Mucosa of descending colon (tissue), 3 donors: ENCODE measurements around the gene OR6B1. TPM values are rescaled to one million over a fixed set of nuclear protein-coding genes. Genes with fewer than 3 reads are reported as not detected.

ENCODE experiments used
- ATAC-seq: fragments of 200-7000 bp; cut with Tn5 transposase; one replicate; pipeline ENCODE4 v1.9.1; 2020; ENCODE audit warnings: mild to moderate bottlenecking, moderate library complexity
- DNase-seq, 3 donors: peaks; one replicate each; pipeline ENCODE4 v3.0.0-alpha.2; 2020
- H3K36me3 ChIP-seq: fragments of 200-600 bp; one replicate; pipeline ENCODE4 v1.8.0; 2021; ENCODE audit warnings: low read depth, mild to moderate bottlenecking
- H3K4me1 ChIP-seq: fragments of 200-600 bp; one replicate; pipeline ENCODE4 v1.8.0; 2021; ENCODE audit warnings: low read depth, mild to moderate bottlenecking
- H3K4me3 ChIP-seq: fragments of 200-600 bp; one replicate; pipeline ENCODE4 v1.8.0; 2021; ENCODE audit warnings: mild to moderate bottlenecking
- H3K9me3 ChIP-seq: fragments of 200-600 bp; one replicate; pipeline ENCODE4 v1.8.0; 2021; ENCODE audit warnings: mild to moderate bottlenecking
- CTCF ChIP-seq: fragments of 200-600 bp; IDR thresholded peaks from one replicate; pipeline ENCODE4 v1.8.0; 2022; ENCODE audit warnings: antibody characterized with exemption, mild to moderate bottlenecking
- intact Hi-C, 2 donors: fragments of 100-400 bp; cut with DNase I in 1 of 2; cut with micrococcal nuclease in 1 of 2; formaldehyde crosslinking; loops; one replicate each; pipeline versions ENCODE4 v1.11.0 to v1.11.1; 2022; cut with DNase I, micrococcal nuclease
- total RNA-seq, 3 donors: library from RNA; stranded (reverse); fragmentation: NEBNext Ultra II Directional in 2 of 3; extraction: Animal tissue kit (Norgen Biotek cat#: 25700) in 2 of 3; gene quantifications; one replicate each; pipeline versions ENCODE4 v1.2.1 to v1.2.4, GENCODE V29; 2021 to 2023
- donor health status: DM: no; HTN: no; CAD: no; lungs with moderate emphysema.
- donor health status: DM: no; HTN: no; CAD: no.
- donor health status: DM: no; HTN: yes; CAD: no.

Gene OR6B1
- total RNA-seq, 3 donors from 2014 or later = not detected

- Histone ChIP-seq H3K36me3 (no peaks in the 10 kb centered on the region), H3K4me3 (no peak overlapping the region), H3K4me1 (no peaks in the 10 kb centered on the region), H3K9me3 (no peaks in the 10 kb centered on the region)
- DNase-seq = no peak
- intact Hi-C loops = no loop called here
- ATAC-seq = no peak
- no peak for TF ChIP-seq CTCF
Observed at GRCh38 chr7:143975617-143976016, 24.5 kb upstream of the OR6B1 start.

- Histone ChIP-seq H3K4me1 (no peaks in the 10 kb centered on the region), H3K36me3 (no peaks in the 10 kb centered on the region), H3K9me3 (no peaks in the 10 kb centered on the region), H3K4me3 (no peak overlapping the region)
- ATAC-seq (no peak), DNase-seq (no peak)
- TF ChIP-seq CTCF = no peak
- intact Hi-C loops = no loop called here
Observed at GRCh38 chr7:143978585-143978984, 21.5 kb upstream of the OR6B1 start.

- Histone ChIP-seq H3K4me1 (no peaks in the 10 kb centered on the region), H3K4me3 (no peak overlapping the region), H3K36me3 (no peaks in the 10 kb centered on the region), H3K9me3 (no peaks in the 10 kb centered on the region)
- intact Hi-C loops = no loop called here
- no peak for ATAC-seq
- no peak for TF ChIP-seq CTCF
- DNase-seq = no peak
Observed at GRCh38 chr7:143979359-143979758, 20.8 kb upstream of the OR6B1 start.

- Histone ChIP-seq H3K9me3 (no peaks in the 10 kb centered on the region), H3K36me3 (no peaks in the 10 kb centered on the region), H3K4me3 (no peak overlapping the region), H3K4me1 (no peaks in the 10 kb centered on the region)
- DNase-seq (no peak), ATAC-seq (no peak)
- no peak for TF ChIP-seq CTCF
- intact Hi-C loops = no loop called here
Observed at GRCh38 chr7:143979998-143980397, 20.1 kb upstream of the OR6B1 start.

- intact Hi-C loops = no loop called here
- no peak for TF ChIP-seq CTCF
- Histone ChIP-seq H3K4me1 (no peaks in the 10 kb centered on the region), H3K36me3 (no peaks in the 10 kb centered on the region), H3K9me3 (no peaks in the 10 kb centered on the region), H3K4me3 (no peak overlapping the region)
- ATAC-seq (no peak), DNase-seq (no peak)
Observed at GRCh38 chr7:143980746-143981510, 19.2 kb upstream of the OR6B1 start.
